NCI-H748 (cell line): Measurements from ENCODE around the gene SECISBP2.
A peak's percentile ranks its signal among the peaks of the same experiment; 100 is the strongest.
"Not testable (repeated sequence)": the region's sequence is repeated elsewhere in the genome, so short reads cannot be mapped to it uniquely, and the experiment has no call there.

Experiments
- DNase-seq: peaks from one replicate; lab custom pipeline; 2025; ENCODE audit not compliant: unreplicated experiment; lab: John Stamatoyannopoulos, UW

SECISBP2 gene

GRCh38 chr9:89309608-89310474 lies 8.5 kb upstream of the SECISBP2 start:
- DNase-seq = no peak

DNA sequence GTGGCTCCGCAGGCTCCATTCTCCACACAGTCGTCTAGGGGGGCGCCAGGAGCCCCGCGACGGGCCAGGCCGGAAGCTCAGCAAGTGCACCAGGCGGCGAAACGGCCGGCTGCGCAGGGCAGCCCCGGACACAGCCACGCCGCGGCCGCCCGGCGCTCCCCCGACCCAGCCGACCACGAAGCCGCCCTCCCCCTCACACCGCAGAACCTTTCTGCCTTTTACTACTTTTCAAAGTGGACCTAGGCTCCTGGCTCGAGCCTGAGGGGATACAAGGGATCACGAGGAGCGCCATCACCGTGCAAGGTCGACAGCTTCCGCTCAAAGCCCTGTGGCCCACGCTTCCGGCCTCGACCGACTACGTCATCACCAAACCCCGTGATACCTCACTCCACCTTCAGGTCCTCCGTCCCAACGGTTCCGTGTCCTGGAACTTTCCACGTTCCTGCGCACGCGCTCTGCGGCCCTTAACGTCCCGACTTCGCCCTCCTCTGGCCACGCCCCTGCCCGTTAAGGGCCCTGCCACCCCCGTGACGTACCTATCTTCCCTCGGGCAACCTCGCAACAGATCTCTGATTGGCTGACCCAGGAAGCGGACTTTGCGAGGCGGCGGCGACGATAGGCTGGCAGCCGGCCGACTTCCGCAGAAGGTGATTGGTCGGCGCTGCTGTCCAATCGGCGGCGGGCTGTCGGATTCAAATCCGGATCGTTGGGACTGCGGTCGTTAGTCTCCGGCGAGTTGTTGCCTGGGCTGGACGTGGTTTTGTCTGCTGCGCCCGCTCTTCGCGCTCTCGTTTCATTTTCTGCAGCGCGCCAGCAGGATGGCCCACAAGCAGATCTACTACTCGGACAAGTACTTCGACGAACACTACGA lies 7.6 kb upstream of the SECISBP2 start, which contains the start of gene CKS2:
Gene CKS2 (plus strand): TSS at position 721 of the 871 bp plus-strand sequence. CDS start 98 bp downstream, at position 819.
- DNase-seq = peak; percentile 100

DNA sequence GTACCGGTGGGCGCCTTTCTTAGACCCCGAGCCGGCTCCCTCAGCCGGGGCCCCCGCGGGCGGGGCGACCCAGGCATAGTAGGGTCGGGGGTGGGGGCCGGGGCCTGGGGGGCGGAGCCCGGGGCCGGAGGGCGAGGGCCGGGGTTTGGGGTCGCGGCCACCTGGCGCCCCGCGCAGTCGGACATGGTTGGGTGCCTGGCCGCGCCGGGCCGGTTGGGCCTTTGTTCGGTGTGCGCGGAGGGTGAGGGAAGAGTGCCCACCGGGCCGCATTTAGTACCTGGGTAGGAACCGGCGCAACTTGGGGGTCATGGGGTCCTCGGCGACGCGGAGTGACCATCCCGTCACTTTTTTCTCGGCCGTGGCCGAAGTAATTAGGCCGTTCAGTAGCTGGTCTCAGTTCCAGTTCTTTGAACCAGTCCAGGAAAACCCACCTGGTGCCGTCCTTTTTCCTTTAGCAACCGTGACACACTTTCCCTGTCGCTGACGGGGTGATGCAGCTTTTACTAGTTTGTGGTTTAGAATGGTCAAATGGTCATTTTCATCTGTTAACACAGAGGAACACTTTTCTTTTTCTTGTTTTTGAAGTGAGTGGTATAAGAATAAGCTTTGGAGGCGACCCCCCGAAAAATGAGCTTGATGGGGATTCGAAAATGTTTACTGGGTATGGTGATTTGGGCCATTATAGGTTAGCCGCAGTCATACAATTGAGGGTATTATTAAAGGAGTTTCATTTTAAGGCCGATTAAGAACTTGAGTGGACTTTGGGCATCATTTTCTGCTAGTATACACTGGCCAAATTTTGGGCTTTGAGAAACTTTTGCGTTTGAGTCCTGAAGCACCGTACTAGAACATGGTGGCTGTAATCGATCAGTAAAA lies 6.7 kb upstream of the SECISBP2 start:
- DNase-seq = peak; percentile 58

- peak; percentile 32 for DNase-seq
Observed at GRCh38 chr9:89312222-89312571, 6.1 kb upstream of the SECISBP2 start.

- DNase-seq = no peak
Observed at GRCh38 chr9:89313842-89314241, 4.5 kb upstream of the SECISBP2 start.

DNA sequence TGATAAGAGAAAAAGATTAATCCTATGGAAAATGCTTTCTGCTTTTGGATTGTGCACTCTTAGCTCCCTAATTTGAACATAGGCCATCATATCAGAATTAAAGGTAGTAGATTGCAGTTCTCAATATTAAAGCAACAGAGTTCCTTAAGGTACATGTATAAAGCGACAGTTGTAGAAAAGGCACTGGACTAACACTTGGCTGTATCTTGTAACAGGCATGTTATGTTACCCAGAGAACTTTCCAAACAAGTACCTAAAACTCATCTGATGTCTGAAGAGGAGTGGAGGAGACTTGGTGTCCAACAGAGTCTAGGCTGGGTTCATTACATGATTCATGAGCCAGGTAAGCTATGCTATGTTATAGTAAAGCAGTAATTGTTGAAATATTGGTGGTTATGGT lies 3.3 kb upstream of the SECISBP2 start:
- no peak for DNase-seq

GRCh38 chr9:89315482-89315881 lies 2.8 kb upstream of the SECISBP2 start:
- no peak for DNase-seq

- DNase-seq = no peak
Observed at GRCh38 chr9:89317282-89317681, 1.0 kb upstream of the SECISBP2 start.

DNA sequence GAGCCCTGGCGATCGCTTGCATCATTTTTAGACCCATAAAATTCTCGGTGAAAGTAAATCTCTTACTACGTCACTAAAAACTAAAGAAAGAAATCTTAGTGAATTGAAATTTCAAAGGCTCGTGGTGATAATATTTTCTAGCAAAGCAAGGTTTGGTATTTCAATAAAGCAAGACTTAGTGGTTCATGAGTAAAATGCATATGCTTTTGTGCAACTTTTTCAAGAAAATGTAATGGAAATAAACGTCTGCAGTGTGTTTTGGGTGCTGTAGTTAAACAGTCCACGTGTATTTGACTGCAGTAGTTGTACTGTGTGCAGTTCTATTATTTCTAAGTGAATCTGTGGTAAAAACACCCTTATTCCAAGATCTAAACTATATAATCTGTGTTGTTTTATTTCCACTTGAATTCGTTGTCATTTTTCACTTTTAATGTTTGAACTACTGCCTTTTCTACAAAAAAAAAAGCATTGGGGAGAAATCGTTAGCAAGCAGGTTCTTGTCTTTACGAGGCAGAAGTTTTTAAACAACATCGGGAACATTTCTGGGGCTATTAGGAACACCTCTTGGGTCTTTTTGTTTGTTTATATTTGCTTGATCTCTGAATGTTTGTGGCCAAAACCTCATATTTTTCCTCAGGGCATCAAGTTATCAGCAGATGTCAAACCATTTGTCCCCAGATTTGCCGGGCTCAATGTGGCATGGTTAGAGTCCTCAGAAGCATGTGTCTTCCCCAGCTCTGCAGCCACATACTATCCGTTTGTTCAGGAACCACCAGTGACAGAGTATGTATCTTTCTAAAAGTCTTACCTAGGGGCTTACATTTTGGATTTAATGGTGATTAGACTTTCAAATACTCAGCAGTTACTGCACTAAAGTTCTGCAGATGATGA lies 960 bp downstream of the SECISBP2 start:
- no peak for DNase-seq

GRCh38 chr9:89323390-89323789 lies 5.1 kb downstream of the SECISBP2 start:
- no peak for DNase-seq

DNA sequence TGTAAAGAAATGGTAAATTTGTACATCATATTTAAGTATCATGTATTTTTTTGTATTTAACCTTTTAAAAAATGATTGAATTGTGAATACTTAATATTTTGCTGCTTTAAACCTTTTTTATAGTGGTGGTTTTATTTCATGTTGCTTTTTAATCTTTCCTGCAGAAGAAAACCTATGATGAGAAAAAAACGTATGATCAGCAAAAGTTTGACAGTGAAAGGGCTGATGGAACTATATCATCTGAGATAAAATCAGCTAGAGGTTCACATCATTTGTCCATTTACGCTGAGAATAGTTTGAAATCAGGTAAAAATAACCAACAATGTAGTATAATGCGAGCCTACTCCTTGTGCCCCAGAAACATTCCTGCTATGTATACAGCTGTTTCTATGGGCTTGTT lies 7.4 kb downstream of the SECISBP2 start:
- DNase-seq = no peak

- DNase-seq = no peak
Observed at GRCh38 chr9:89328064-89328463, 9.8 kb downstream of the SECISBP2 start.

DNA sequence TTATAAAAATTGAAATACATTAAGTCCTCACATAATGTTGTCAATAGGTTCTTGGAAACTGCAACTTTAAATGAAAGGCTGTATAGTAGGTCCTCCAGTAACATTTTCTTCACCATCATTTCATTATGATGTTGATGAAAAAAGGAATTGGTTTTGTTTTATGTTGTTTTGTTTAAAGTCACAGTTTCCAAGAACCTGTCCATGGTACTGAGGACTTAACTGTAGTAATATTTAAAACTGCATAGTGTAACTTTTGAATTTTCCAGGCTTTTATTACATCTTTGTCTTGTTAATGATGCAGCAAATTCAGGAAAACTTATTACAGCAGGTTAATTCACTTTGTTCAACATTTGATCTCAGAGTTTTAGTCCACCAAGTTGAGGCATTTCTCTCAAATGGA lies 11.6 kb downstream of the SECISBP2 start:
- no peak for DNase-seq

- DNase-seq = no peak
Observed at GRCh38 chr9:89330513-89330912, 12.2 kb downstream of the SECISBP2 start.

DNA sequence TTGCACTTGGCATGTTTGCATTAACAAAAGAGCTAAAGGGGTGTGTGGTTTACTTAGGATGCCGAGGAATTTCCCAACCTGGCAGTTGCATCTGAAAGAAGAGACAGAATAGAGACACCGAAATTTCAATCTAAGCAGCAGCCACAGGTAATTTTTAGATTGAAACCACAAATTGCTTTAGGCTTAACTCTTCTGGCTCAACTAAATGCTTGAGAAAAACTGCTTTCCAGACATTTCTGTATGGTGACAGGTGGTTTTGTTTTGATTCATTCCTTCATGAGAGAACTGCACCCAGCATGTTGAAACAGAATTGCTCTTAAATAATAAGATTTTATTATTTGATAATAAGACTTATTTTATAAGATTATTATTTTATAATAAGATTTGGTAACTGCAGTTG lies 21.5 kb downstream of the SECISBP2 start:
- no peak for DNase-seq

- DNase-seq = no peak
Observed at GRCh38 chr9:89340332-89340731, 22.0 kb downstream of the SECISBP2 start.

DNA sequence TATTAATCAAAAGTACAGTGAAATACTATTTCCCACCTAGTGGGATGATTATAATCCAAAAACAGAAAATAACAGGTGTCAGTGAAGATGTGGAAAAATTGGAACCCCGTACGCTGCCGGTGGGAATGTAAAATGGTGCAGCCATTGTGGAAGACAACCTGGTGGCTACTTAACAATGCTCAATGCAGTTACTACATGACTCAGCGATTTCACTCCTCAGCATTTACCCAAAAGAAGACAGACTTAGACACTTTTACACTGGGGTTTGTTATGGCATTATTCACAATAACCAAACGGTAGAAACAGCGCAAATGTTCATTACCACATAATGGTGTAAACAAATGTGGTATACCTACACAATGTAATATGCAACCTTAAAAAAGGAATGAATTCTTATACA lies 23.9 kb downstream of the SECISBP2 start:
- DNase-seq = no peak

DNA sequence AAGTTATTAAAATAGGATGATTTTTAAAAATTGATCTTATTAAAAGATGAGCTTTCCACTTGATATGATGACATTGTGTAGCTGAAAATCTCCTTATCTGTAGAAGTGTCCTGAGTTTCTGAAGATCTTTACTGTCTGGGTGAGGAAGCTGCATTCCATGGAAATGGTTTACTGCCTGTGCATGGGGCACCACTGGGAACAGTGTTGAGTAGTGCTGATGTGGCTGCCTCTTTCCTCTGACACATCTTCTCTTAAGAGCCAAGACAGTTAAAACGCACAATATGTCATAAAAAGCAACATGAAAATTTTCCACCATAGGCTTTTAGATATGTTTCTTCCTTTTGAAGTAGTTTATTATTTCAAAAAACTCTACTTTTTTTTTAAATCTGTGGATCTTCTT lies 24.6 kb downstream of the SECISBP2 start:
- no peak for DNase-seq

DNA sequence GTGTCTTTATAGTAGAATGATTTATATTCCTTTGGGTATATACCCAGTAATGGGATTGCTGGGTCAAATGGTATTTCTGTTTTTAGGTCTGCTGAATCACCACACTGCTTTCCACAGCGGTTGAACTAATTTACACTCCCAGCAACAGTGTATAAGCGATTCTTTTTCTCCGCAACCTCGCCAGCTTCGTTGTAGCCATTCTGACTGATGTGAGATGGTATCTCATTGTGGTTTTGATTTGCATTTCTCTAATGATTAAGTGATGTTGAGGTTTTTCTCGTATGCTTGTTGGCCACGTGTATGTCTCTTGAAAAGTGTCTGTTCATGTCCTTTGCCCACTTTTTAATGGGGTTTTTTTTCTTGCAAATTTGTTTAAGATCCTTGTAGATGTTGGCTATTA lies 25.5 kb downstream of the SECISBP2 start:
- DNase-seq = not testable (repeated sequence)

DNA sequence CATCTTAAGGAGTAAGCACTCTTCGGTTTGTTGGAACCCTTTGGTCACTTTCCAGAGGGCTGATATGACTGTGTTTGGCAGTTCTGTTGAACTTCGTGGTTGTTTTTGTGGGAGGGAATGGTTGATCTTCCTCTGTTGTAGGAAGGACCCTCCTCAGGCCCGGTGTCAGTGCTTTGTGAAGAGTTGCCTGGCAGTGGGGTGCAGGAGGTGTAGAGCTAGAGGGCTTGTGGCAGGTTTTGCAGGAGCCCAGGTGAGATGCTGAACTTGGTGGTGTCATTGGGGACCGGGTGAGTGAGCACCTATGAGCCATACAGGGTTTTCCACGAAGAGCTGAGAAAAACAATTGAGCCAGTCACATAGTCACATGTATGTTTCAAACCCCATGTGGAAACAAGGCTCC lies 27.2 kb downstream of the SECISBP2 start:
- no peak for DNase-seq
